Activated CD4-positive, alpha-beta T cell treated with anti-CD3 and anti-CD28 coated beads, Interleukin-2, amount 50 U/mL, for 24 hours (primary cell): Measurements from ENCODE around the gene APBA1.

Experiments used
- DNase-seq, 2 donors: peaks; one replicate each; pipeline ENCODE4 v3.0.0-alpha.2; 2020; ENCODE audit warnings: low read depth in 1 of 2, low spot score in 1 of 2

Gene APBA1

DNA sequence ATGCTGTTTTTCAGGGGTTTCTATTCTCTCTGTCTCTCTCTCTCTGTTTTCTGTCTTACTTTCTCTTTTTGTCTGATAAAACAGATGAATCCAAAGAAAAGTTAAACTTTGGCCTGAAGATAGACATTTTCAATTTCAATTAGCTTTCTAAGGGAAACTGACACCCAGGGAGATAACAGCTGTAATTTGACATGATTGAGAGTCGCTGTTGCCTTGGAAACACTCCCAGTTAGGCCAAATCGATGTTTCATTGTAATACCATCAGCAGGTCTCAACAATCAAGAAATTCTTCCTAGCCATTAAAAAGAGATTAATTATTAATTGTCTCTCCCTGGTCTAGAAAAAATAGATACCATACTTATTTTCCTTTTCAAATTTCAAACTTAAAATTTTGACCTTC, 294.2 kb downstream of the APBA1 start:
- no peak for DNase-seq
